Smooth muscle cell (in vitro differentiated cells): Measurements from ENCODE around the gene CNEP1R1. TPM values are rescaled to one million over a fixed set of nuclear protein-coding genes. Genes with fewer than 3 reads are reported as not detected.

Source experiments
- DNase-seq: peaks from one replicate; lab custom pipeline; 2025; ENCODE audit not compliant: unreplicated experiment; lab: John Stamatoyannopoulos, UW
- H2AFZ ChIP-seq: fragments of 200-600 bp; sonication (generic); 2 replicates; pipeline ENCODE4 v1.6.0; 2016; ENCODE audit warnings: antibody characterized with exemption, low read depth, mild to moderate bottlenecking
- H3F3A ChIP-seq: fragments of 200-600 bp; sonication (generic); 2 replicates; pipeline ENCODE4 v1.6.0; 2017; ENCODE audit warnings: antibody characterized with exemption, low read depth
- H3K27ac ChIP-seq: fragments of 200-600 bp; sonication (generic); 2 replicates; pipeline ENCODE4 v1.5.1; 2016; ENCODE audit warnings: low read depth, mild to moderate bottlenecking
- H3K27me3 ChIP-seq: fragments of 200-600 bp; sonication (generic); 2 replicates; pipeline ENCODE4 v1.6.1; 2016; ENCODE audit warnings: low read depth, mild to moderate bottlenecking
- H3K36me3 ChIP-seq: fragments of 200-600 bp; sonication (generic); 2 replicates; pipeline ENCODE4 v1.5.1; 2016; ENCODE audit warnings: low read depth
- H3K4me1 ChIP-seq: fragments of 200-600 bp; sonication (generic); 2 replicates; pipeline ENCODE4 v1.5.1; 2016; ENCODE audit warnings: low read depth
- H3K4me2 ChIP-seq: fragments of 200-600 bp; sonication (generic); 2 replicates; pipeline ENCODE4 v1.6.0; 2016; ENCODE audit warnings: mild to moderate bottlenecking
- H3K4me3 ChIP-seq: fragments of 200-600 bp; sonication (generic); 2 replicates; pipeline ENCODE4 v1.5.1; 2016; ENCODE audit warnings: mild to moderate bottlenecking
- H3K79me2 ChIP-seq: fragments of 200-600 bp; sonication (generic); 2 replicates; pipeline ENCODE4 v1.6.0; 2016; ENCODE audit warnings: low read depth, mild to moderate bottlenecking
- H3K9ac ChIP-seq: fragments of 200-600 bp; sonication (generic); 2 replicates; pipeline ENCODE4 v1.6.0; 2016; ENCODE audit warnings: low read depth
- H3K9me3 ChIP-seq: fragments of 200-600 bp; sonication (generic); replicated peaks from 2 replicates; pipeline ENCODE4 v1.5.1; 2016; ENCODE audit warnings: low read depth
- H4K20me1 ChIP-seq: fragments of 200-600 bp; sonication (generic); 2 replicates; pipeline ENCODE4 v1.6.0; 2016; ENCODE audit warnings: low read depth
- WGBS: methylation state at CpG from one replicate; pipeline ENCODE4 v1.1.7; 2016; ENCODE audit warnings: low lambda C conversion rate; 5-methylcytosine and 5-hydroxymethylcytosine counted together
- polyA plus RNA-seq: library from polyadenylated mRNA; unstranded; fragments of >200 nt; fragmentation: Nextera tagmentation; extraction: Ambion mirVana; gene quantifications from 2 replicates; pipeline ENCODE4 v1.2.1, GENCODE V29; 2016
- total RNA-seq: library from RNA; depleted of rRNA; stranded (reverse); fragments of >200 nt; gene quantifications from 2 replicates; pipeline ENCODE4 v1.2.3, GENCODE V29; 2014
- TF ChIP-seq, protein P1 (sequence below): fragments of 200-600 bp; sonication (generic); IDR thresholded peaks from 2 replicates; pipeline ENCODE4 v1.5.1; 2017; ENCODE audit warnings: borderline replicate concordance, mild to moderate bottlenecking, antibody characterized with exemption; ENCODE audit not compliant: insufficient read depth, poor library complexity, severe bottlenecking

CNEP1R1 gene
- total and polyA plus RNA-seq, 2 experiments from 2014 or later, result 21.3 to 31.7 TPM

DNA sequence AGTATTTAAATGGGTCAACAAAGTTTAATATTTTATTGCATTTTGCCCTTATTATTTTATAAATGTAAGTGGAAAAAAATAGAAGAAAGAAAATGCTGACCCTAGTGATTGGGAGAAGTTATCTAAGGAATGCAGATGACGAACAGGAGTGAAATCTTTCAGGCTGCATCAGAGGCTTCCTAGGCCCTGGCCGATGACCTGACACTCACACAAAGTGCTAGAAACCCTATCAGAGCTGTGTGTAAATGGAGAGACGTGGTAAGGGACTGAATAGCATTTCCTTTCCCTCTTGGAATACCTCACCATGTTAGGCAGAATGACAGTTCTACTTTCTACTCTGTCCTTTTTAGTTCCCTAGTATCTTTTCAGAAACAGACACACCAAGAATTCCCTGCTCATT lies 44.9 kb upstream of the CNEP1R1 start:
- Histone ChIP-seq H4K20me1 (no peaks in the 10 kb centered on the region), H3K79me2 (no peaks in the 10 kb centered on the region), H3K9ac (no peak overlapping the region), H3K27me3 (no peaks in the 10 kb centered on the region), H2AFZ (no peak overlapping the region), H3K9me3 (no peaks in the 10 kb centered on the region), H3K4me2 (no peak overlapping the region), H3K4me1 (no peaks in the 10 kb centered on the region), H3K27ac (no peak overlapping the region), H3F3A (no peaks in the 10 kb centered on the region), H3K4me3 (no peak overlapping the region), H3K36me3 (no peaks in the 10 kb centered on the region)
- DNase-seq, result no peak
- TF ChIP-seq, protein P1, sequence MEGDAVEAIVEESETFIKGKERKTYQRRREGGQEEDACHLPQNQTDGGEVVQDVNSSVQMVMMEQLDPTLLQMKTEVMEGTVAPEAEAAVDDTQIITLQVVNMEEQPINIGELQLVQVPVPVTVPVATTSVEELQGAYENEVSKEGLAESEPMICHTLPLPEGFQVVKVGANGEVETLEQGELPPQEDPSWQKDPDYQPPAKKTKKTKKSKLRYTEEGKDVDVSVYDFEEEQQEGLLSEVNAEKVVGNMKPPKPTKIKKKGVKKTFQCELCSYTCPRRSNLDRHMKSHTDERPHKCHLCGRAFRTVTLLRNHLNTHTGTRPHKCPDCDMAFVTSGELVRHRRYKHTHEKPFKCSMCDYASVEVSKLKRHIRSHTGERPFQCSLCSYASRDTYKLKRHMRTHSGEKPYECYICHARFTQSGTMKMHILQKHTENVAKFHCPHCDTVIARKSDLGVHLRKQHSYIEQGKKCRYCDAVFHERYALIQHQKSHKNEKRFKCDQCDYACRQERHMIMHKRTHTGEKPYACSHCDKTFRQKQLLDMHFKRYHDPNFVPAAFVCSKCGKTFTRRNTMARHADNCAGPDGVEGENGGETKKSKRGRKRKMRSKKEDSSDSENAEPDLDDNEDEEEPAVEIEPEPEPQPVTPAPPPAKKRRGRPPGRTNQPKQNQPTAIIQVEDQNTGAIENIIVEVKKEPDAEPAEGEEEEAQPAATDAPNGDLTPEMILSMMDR, result no peak
- WGBS, result 30% methylated on average over 3 of the region's 3 CpGs

- H3K79me2 ChIP-seq, result no peaks in the 10 kb centered on the region
- H3K27ac ChIP-seq, result no peak overlapping the region
- H3F3A ChIP-seq, result no peaks in the 10 kb centered on the region
- H3K36me3 ChIP-seq, result no peaks in the 10 kb centered on the region
- no peaks in the 10 kb centered on the region for H3K27me3 ChIP-seq
- DNase-seq, result no peak
- H3K9me3 ChIP-seq, result no peaks in the 10 kb centered on the region
- H2AFZ ChIP-seq, result no peak overlapping the region
- WGBS, result 93% methylated on average over 17 of the region's 17 CpGs
- TF ChIP-seq, protein P1, result no peak
- H4K20me1 ChIP-seq, result no peaks in the 10 kb centered on the region
- H3K9ac ChIP-seq, result no peak overlapping the region
- no peaks in the 10 kb centered on the region for H3K4me1 ChIP-seq
- H3K4me3 ChIP-seq, result no peak overlapping the region
- no peak overlapping the region for H3K4me2 ChIP-seq
Measured at GRCh38 chr16:49986351-49987124, 38.5 kb upstream of the CNEP1R1 start.

GRCh38 chr16:49987381-49987780 lies 37.6 kb upstream of the CNEP1R1 start:
- 97% methylated on average over 5 of the region's 5 CpGs for WGBS
- H3K79me2 ChIP-seq, result no peaks in the 10 kb centered on the region

More at GRCh38 chr16:49987381-49987780, 37.6 kb upstream of the CNEP1R1 start:
- Histone ChIP-seq H3K9ac (no peak overlapping the region), H3K9me3 (no peaks in the 10 kb centered on the region), H3F3A (no peaks in the 10 kb centered on the region), H3K4me3 (no peak overlapping the region), H4K20me1 (no peaks in the 10 kb centered on the region), H3K27ac (no peak overlapping the region), H3K36me3 (no peaks in the 10 kb centered on the region), H2AFZ (no peak overlapping the region), H3K27me3 (no peaks in the 10 kb centered on the region), H3K4me1 (no peaks in the 10 kb centered on the region), H3K4me2 (no peak overlapping the region)
- TF ChIP-seq, protein P1, result no peak
- DNase-seq, result no peak
